Amniotic stem cell (primary cell): ENCODE data around the gene TRABD2A.
"Not testable (repeated sequence)": the region's sequence is repeated elsewhere in the genome, so short reads cannot be mapped to it uniquely, and the experiment has no call there.

Experiments used
- DNase-seq: peaks from one replicate; lab custom pipeline; 2025; lab: John Stamatoyannopoulos, UW

Gene TRABD2A

GRCh38 chr2:84879584-84880394 lies 1.1 kb downstream of the TRABD2A start:
- DNase-seq, result no peak

- no peak for DNase-seq
These were observed 1.8 kb downstream of the TRABD2A start for GRCh38 chr2:84878896-84879583.

- no peak for DNase-seq
These were observed 2.4 kb downstream of the TRABD2A start for GRCh38 chr2:84878459-84878858.

- DNase-seq, result no peak
These were observed 4.5 kb downstream of the TRABD2A start for GRCh38 chr2:84876369-84876768.

GRCh38 chr2:84875619-84876018 lies 5.3 kb downstream of the TRABD2A start:
- not testable (repeated sequence) for DNase-seq

- DNase-seq, result no peak
These were observed 5.7 kb downstream of the TRABD2A start for GRCh38 chr2:84875213-84875560.

GRCh38 chr2:84874381-84875212 lies 6.3 kb downstream of the TRABD2A start:
- no peak for DNase-seq

GRCh38 chr2:84873350-84873749 lies 7.5 kb downstream of the TRABD2A start:
- DNase-seq, result no peak

- DNase-seq, result not testable (repeated sequence)
These were observed 8.2 kb downstream of the TRABD2A start for GRCh38 chr2:84872691-84873090.

- no peak for DNase-seq
These were observed 10.6 kb downstream of the TRABD2A start for GRCh38 chr2:84870306-84870705.

GRCh38 chr2:84868327-84868726 lies 12.6 kb downstream of the TRABD2A start:
- DNase-seq, result not testable (repeated sequence)

GRCh38 chr2:84866122-84866521 lies 14.8 kb downstream of the TRABD2A start:
- no peak for DNase-seq

- DNase-seq, result no peak
These were observed 15.6 kb downstream of the TRABD2A start for GRCh38 chr2:84865181-84865783.

- no peak for DNase-seq
These were observed 18.9 kb downstream of the TRABD2A start for GRCh38 chr2:84862006-84862405.

- DNase-seq, result no peak
These were observed 19.3 kb downstream of the TRABD2A start for GRCh38 chr2:84861539-84861938.

GRCh38 chr2:84858937-84859336 lies 21.9 kb downstream of the TRABD2A start:
- no peak for DNase-seq

- no peak for DNase-seq
These were observed 22.8 kb downstream of the TRABD2A start for GRCh38 chr2:84858123-84858522.

GRCh38 chr2:84857566-84857965 lies 23.3 kb downstream of the TRABD2A start:
- DNase-seq, result no peak

GRCh38 chr2:84856787-84857186 lies 24.1 kb downstream of the TRABD2A start:
- DNase-seq, result no peak

- no peak for DNase-seq
These were observed 25.2 kb downstream of the TRABD2A start for GRCh38 chr2:84855731-84856130.

GRCh38 chr2:84854850-84855249 lies 26.0 kb downstream of the TRABD2A start:
- DNase-seq, result no peak

- no peak for DNase-seq
These were observed 29.0 kb downstream of the TRABD2A start for GRCh38 chr2:84851876-84852275.
